ENCODE results near the gene MATN4.
A peak's percentile ranks its signal among the peaks of the same experiment; 100 is the strongest.

The MATN4 gene

DNA sequence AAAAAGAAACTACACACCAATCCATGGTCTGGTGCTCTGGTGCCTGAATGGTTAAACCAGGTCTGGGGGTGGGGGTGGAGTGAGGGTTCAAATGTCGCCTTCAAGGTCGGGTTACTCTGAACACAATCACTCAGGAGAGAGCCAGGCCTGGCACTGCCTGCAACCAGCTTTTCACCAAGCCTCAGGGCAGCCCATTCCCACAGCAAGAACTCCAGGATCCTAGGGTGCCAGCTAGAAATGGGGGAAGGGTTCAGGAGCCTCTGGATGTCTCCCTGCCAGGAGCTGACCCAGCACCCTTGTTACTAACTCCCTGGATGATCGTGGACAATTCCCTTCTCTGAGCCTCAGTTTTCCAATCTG lies 33.5 kb upstream of the MATN4 start:
- no peak for DNase-seq (ENCODE audit: low spot score)

- no peak for DNase-seq (ENCODE audit: low spot score)
Measured at GRCh38 chr20:45340951-45341350, 32.9 kb upstream of the MATN4 start.

DNA sequence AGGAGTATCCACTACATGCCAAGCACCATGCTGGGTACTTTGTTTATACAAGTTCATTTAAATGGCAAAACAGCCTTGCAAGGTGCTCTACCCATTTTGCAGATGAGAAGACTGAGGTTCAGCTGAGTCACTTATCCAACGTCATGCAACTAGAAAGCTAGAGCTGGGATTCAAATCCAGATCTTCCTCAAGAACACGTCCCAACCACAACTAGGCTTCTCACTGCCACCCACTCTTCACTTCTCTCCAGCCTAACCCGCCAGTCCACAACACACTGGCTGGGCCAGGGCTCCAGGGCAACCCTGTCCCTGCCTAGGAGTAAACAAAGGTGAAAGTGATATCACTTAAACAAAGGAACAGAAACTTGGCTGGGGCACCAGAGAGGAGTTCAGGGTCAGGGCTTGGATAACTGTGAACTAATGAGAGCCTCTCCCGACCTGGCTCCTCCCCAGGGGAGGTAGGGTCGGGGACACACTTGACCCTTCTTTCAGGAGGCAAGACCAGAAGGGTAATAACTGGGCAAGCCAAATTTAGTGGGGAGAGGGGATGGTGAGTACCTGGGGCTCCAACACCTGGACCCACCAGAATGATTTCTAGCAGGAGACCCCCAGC lies 32.2 kb upstream of the MATN4 start:
- no peak for DNase-seq (ENCODE audit: low spot score)

GRCh38 chr20:45339799-45340198 lies 31.7 kb upstream of the MATN4 start:
- no peak for DNase-seq (ENCODE audit: low spot score)

GRCh38 chr20:45339084-45339483 lies 31.0 kb upstream of the MATN4 start:
- no peak for DNase-seq (ENCODE audit: low spot score)

DNA sequence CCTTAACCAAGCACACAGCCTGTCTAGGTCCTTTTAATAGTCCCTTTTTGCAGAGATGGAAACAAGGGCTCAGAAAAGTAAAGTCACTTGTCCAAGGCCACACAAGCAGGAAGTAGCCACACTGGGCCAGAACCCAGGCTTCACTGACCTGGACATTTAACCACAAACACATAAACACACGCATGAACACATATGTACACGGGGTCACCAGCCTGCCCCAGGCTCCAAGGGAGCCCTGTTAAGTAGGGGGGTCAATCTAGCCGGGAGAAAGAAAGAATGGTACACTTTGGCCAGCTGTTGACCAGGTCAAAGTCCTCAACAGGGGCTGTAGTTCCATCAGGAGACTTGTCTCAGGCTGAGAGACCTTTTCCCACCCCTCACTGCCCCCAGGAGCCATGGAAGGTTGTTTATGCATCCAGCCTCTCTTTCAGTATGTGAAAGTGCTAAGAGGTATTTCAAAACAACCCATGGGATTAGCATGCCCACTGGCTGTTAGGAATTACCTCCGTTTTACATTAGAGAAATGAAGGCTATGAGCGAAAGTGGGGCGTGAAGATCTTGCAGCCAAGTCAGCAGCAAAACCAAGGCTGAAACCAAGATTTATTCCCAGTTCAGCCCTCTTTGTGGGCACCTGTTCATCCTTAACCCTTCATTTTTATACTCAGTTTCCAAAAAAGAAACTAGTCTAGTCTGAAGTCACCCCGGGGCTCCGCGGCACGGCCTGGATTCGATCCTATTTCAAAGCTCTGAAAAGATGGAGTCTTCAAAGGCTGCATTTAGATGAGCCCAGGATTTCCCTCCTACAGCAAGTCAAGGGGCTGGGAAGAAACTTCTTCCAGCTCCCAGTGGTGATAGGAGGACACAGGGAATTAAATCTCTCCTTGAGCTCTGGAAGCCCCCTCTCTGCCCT lies 30.3 kb upstream of the MATN4 start:
- no peak for DNase-seq (ENCODE audit: low spot score)

DNA sequence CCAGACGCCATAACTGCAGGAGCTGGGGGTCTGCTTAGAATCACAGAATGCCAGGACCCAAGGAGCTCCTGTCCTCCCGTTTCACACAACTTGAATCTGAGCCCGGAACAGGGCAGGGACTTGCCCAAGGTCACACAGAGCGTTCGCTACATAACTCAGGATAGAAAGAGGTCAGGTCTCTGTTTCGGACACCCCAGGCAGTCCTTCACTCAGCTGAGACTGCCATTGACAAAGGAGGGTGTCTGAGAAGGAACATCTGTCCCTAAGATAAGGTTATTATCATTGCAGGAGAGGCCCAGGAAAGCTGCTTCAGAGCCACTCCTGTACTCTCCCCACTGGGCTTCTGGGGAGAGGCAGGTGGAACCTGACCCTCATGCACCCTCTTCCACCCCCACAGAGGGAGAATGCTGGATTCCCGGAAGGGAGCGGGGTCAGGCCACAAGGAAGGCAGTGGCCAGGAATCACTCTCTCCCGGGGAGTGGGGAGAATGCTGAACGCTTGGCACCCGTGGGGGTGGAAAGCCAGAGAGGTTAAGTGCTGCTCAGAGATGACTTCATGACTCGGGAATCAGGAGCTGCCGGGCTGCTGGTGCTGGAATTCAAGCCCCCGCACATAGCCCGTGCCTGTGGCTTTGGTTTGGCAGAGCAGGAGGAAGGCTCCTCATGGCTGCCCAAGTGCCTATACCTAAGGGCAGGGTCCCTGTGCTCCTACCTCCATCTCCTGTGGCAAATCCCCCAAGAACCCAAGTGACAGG lies 29.4 kb upstream of the MATN4 start:
- no peak for DNase-seq (ENCODE audit: low spot score)

DNA sequence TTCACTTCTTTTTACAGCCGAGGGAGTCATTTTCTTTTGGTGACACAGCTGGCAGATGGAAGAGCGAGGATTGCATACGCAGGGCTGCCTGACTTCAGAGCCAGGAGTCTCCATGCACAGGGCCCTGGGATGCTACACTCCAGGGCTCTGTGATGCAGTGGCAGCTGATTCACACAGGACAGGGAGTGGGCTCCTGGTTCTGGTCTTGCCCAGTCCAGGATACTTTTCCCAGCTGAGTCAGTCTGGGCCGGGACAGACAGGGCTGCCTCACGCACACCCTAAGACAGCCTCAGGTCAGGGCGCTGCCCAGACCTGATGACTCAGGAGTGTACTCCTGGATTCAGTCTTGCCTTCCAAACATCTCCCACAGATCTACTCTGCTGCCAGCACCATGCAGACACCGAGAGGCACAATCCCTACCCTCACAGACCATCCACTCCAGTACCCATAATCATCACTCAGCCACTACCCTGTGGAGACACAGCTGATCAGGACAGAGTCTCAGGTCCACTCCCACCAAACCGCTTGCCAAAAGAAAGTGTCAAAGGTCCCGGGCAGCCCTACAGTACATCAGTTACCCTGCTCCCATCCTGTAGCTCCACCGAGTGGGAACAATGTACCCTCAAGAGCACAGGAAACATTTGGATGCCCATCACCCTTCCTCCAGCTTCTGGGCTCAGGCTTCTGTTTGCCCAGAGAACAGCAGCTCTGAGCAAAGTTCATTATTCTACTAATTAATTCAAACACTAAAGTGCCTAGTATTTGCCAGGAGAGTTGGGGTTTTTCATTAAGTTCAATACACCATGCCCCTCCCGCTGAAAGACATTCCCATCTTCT lies 28.6 kb upstream of the MATN4 start:
- no peak for DNase-seq (ENCODE audit: low spot score)

DNA sequence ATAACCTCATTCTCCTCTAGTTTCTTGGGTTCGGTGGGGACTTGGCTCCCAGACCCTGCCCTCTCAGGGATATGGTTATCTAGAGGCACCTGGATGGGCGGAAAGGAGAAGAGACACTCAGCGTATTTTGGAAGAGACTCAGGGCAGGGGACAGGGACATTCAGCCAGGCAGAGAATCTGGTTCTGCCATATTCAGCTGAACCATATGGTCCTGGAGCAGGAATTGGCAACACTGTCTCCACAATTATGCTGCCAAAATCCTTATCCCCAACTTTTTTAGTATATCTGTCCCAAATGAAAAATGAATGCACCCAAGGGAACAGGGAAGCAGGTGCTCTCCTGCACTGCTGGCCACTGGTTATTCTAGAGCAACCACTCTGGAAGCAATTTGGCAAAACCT lies 22.4 kb upstream of the MATN4 start:
- no peak for DNase-seq (ENCODE audit: low spot score)

GRCh38 chr20:45329497-45330319 lies 21.6 kb upstream of the MATN4 start:
- DNase-seq (ENCODE audit: low spot score): no peak

- no peak for DNase-seq (ENCODE audit: low spot score)
Measured at GRCh38 chr20:45328451-45328850, 20.4 kb upstream of the MATN4 start.

DNA sequence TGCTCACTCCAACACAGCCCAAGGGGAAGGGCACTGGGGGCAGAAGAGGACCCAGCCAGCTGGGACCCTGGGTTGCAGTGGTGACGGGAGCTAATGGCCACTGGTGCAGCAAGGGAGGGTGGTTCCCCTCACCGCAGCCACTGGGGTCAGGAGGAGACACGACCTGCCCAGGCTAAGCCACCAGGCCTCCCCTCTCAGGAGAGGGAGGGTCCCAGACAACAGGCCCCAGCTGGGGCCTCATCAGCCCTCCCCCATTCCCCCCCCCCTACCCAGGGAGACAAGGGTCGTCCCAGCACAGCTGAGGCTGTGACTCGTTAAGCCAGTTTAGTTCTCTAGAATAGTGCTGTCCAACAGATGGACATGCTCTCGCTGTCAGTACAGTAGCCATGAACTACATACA lies 17.3 kb upstream of the MATN4 start:
- DNase-seq (ENCODE audit: low spot score): no peak

DNA sequence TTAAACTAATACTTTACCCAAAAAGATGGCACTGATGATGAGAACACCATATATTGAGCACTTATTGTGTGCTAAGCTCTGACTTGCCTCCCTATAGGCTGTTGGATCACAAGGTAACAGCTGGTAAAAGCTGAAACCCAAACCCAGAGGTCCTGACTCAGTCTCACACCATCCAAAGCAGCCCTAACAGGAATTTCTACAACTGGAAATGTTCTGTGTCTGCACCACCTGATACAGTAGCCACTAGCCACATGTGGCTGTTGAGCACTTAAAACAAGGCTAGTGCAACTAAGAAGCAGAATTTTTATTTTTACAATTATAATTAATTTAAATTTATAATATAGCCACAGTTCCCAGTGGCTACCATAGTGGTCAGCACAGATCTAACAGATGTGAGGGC lies 15.6 kb upstream of the MATN4 start:
- no peak for DNase-seq (ENCODE audit: low spot score)

GRCh38 chr20:45322952-45323383 lies 14.9 kb upstream of the MATN4 start:
- no peak for DNase-seq (ENCODE audit: low spot score)

GRCh38 chr20:45320948-45321595 lies 13.0 kb upstream of the MATN4 start:
- peak; percentile 19 for DNase-seq (ENCODE audit: low spot score)

GRCh38 chr20:45318948-45319347 lies 10.8 kb upstream of the MATN4 start:
- no peak for DNase-seq (ENCODE audit: low spot score)

DNA sequence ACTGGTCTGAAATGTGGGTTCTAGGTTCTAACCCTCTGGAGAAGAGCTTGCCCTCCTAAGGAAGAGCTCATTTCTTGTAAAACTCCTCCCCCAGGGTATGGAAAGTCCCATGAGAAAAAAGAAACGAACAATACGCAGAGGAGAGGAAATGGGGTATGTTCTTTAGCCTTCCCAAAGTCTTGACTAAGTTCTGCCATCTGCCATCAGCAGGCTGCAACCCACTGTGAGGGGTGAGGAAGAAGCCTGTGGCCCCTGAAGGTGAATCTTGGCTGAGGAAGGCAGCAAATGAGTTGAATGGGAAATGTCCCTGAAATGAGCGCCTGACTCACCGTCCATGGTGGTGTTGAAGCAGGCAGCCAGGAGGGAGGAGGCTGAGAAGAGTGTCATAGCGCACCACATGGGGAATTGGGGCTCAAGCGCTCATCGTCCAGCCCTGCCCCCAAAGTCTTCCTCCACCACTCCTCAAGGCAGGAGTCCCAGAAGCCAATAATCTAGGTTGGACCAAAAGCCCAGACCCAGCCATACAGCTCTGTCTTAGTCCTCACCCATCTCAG lies 10.4 kb upstream of the MATN4 start:
- no peak for DNase-seq (ENCODE audit: low spot score)

- no peak for DNase-seq (ENCODE audit: low spot score)
Measured at GRCh38 chr20:45317826-45318225, 9.7 kb upstream of the MATN4 start.

- DNase-seq (ENCODE audit: low spot score): no peak
Measured at GRCh38 chr20:45316150-45317080, 8.3 kb upstream of the MATN4 start.
